Body of pancreas (tissue), 4 donors: ENCODE measurements around the gene CEP128.

ENCODE experiments used
- CTCF ChIP-seq, 7 experiments: fragments of 450-650 bp in 4 of 7; fragments of 200-600 bp in 3 of 7; sonication (generic) in 3 of 7; IDR thresholded peaks; one replicate each; pipeline ENCODE4 v1.5.1; 2016 to 2019; ENCODE audit warnings: antibody characterized with exemption in 7 of 7
- POLR2A ChIP-seq, 3 donors: fragments of 450-650 bp; IDR thresholded peaks; one replicate each; pipeline ENCODE4 v1.6.1; 2016; ENCODE audit warnings: antibody characterized with exemption in 3 of 3, mild to moderate bottlenecking in 2 of 3

DNA sequence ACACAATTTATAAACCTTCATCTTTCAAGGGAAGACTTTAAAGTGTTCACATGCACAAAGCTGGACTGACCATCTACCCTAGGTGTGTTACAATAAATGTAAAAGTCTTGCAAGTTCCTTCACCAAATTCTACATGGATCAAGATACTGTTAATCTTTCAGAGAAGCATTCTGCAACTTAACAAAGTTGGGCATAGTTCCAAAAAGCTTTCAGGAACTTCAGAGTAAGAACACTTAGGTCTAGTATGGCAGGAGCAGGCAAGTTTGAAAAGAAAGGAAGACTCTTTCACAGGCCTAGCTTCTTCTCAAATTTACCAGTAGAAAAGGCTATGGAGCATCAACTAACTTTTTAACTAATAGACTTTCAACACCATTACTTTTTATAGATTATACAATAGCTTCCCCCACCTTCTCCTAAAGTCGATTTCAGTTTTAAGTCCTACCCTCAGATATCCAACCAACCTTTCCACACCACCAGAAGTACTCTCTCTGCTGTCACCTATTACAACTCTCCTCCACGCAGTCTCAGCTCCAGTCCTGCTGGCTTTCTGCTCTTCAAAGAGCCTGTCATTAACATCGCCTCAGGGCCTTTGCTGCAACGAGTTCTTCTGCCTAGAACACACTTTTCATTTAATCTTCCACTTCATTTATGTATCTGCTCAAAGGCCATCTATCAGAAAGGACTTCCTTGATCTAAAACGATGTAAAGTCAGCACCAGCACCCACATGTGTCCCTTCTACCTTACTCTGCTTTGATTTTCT lies 333.9 kb downstream of the CEP128 start:
- TF ChIP-seq CTCF (IDR thresholded peaks at IDR 0.05) (no peak), POLR2A (IDR thresholded peaks at IDR 0.05) (no peak)
